Adrenal gland (tissue), 12 donors: ENCODE data around the gene PROK2. TPM values are rescaled to one million over a fixed set of nuclear protein-coding genes. Genes with fewer than 3 reads are reported as not detected.

Experiments used
- DNase-seq, 7 donors: peaks; one replicate each; pipeline ENCODE4 v3.0.0-alpha.2; 2019 to 2020
- H3K27ac ChIP-seq, 5 donors: fragments of 200-600 bp; sonication (generic) in 4 of 5; 1 replicate in 3 of 5; 2 replicates in 2 of 5; pipeline versions ENCODE4 v1.5.1 to v1.8.0; 2016 to 2020; ENCODE audit warnings: mild to moderate bottlenecking in 1 of 5
- H3K27me3 ChIP-seq: fragments of 200-600 bp; 2 replicates; pipeline ENCODE4 v1.8.0; 2021
- H3K36me3 ChIP-seq, 2 donors: fragments of 200-600 bp; replicated peaks in 1 of 2; 1 replicate in 1 of 2; 2 replicates in 1 of 2; pipeline versions ENCODE4 v1.5.1 to v1.8.0; 2018 to 2022
- H3K4me1 ChIP-seq, 2 donors: fragments of 200-600 bp; replicated peaks in 1 of 2; 1 replicate in 1 of 2; 2 replicates in 1 of 2; pipeline versions ENCODE4 v1.5.1 to v1.8.0; 2018 to 2021
- H3K4me3 ChIP-seq, 4 donors: fragments of 200-600 bp; sonication (generic) in 3 of 4; one replicate each; pipeline ENCODE4 v1.5.1; 2016 to 2018
- H3K9me3 ChIP-seq, 3 donors: fragments of 200-600 bp; sonication (generic) in 1 of 3; replicated peaks in 1 of 3; 1 replicate in 2 of 3; 2 replicates in 1 of 3; pipeline versions ENCODE4 v1.5.1 to v1.8.0; 2016 to 2021
- POLR2A ChIP-seq, 2 donors: fragments of 450-650 bp; IDR thresholded peaks; one replicate each; pipeline ENCODE4 v1.6.1; 2017; ENCODE audit warnings: antibody characterized with exemption in 2 of 2, mild to moderate bottlenecking in 2 of 2, moderate library complexity in 1 of 2
- WGBS, 4 donors: extraction: QIAGEN DNeasy Blood & Tissue Kit in 2 of 4; methylation state at CpG; one replicate each; pipeline versions ENCODE4 v1.1.5 to v1.1.7; 2013 to 2017; 5-methylcytosine and 5-hydroxymethylcytosine counted together
- intact Hi-C, 2 donors: fragments of 100-400 bp; cut with DNase I; formaldehyde crosslinking; loops; one replicate each; pipeline versions ENCODE4 v1.14.1 to v1.15.0; 2022 to 2023
- polyA plus RNA-seq, 3 donors: library from polyadenylated mRNA; stranded (reverse); fragments of 200-250 nt in 2 of 3; fragments of 350-450 nt in 1 of 3; fragmentation: Illumina TruSeq in 1 of 3; extraction: RNeasy Lipid Tissue Mini Kit (QIAGEN cat#74804) in 1 of 3; gene quantifications; one replicate each; pipeline ENCODE4 v1.2.3, GENCODE V29; 2013 to 2014
- total RNA-seq, 9 donors: library from RNA; depleted of rRNA in 4 of 9; stranded (reverse); fragments of >200 nt in 4 of 9; fragments of 120-200 nt in 1 of 9; fragmentation: NEBNext Ultra II Directional in 1 of 9; extraction: Animal tissue kit (Norgen Biotek cat#: 25700) in 1 of 9; gene quantifications; one replicate each; pipeline versions ENCODE4 v1.1.0 to v1.2.4, GENCODE V29; 2013 to 2023
- TF ChIP-seq, protein P1 (sequence below), 6 experiments: fragments of 450-650 bp in 4 of 6; fragments of 200-600 bp in 2 of 6; sonication (generic) in 1 of 6; IDR thresholded peaks; 1 replicate in 5 of 6; 2 replicates in 1 of 6; pipeline versions ENCODE4 v1.5.1 to v1.8.0; 2016 to 2021; ENCODE audit warnings: antibody characterized with exemption in 6 of 6, mild to moderate bottlenecking in 2 of 6, moderate library complexity in 1 of 6
- donor health status: healthy with polysubstance abuse.
- donor health status: Bipolar disorder and iron deficiency.
- donor health status: DM: yes; HTN: yes; CAD: no.
- donor health status: DM: no; HTN: no; CAD: no.
- donor health status: DM: no; HTN: no; CAD: no.
- donor health status: DM: yes; HTN: yes; CAD: no.

PROK2 gene
- total and polyA plus RNA-seq, 12 donors, result 0.06 to 0.29 (median 0.18) TPM; not detected in 7

DNA sequence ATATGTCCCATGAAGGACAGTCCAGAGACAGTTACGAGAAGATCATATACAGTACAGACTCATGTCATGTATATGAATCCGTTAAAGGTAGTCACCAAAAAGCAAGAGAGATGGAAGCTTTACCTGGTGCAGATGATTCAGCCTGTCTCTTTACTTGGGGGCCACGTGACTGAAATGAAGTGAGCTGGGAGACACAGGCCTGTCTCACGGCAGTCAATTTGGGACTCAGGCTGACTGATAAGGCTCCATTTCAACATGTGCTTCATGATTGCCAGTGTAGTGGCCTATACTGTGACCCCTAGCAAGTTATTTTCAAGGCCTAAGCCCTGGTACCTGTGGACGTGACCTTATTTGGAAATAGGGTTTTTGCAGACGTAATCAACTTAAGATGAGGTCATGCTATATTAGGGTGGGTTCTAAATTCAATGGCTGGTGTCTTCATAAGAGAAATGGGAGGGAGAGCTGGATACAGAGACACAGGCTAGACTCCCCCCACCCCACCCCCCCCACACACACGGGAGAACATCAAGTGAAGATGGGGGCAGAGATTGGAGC is 3.0 kb upstream of the PROK2 start:
- Histone ChIP-seq H3K27ac (no peak overlapping the region), H3K9me3 (no peaks in the 10 kb centered on the region), H3K36me3 (no peaks in the 10 kb centered on the region), H3K4me1 (peaks cover 3 to 11% of the 10 kb centered on the region in 2 donors), H3K27me3 (peaks cover 21% of the 10 kb centered on the region), H3K4me3 (no peak overlapping the region)
- intact Hi-C loops, result no loop called here
- DNase-seq, result no peak
- no peak for TF ChIP-seq POLR2A (IDR thresholded peaks at IDR 0.05)
- TF ChIP-seq, protein P1, sequence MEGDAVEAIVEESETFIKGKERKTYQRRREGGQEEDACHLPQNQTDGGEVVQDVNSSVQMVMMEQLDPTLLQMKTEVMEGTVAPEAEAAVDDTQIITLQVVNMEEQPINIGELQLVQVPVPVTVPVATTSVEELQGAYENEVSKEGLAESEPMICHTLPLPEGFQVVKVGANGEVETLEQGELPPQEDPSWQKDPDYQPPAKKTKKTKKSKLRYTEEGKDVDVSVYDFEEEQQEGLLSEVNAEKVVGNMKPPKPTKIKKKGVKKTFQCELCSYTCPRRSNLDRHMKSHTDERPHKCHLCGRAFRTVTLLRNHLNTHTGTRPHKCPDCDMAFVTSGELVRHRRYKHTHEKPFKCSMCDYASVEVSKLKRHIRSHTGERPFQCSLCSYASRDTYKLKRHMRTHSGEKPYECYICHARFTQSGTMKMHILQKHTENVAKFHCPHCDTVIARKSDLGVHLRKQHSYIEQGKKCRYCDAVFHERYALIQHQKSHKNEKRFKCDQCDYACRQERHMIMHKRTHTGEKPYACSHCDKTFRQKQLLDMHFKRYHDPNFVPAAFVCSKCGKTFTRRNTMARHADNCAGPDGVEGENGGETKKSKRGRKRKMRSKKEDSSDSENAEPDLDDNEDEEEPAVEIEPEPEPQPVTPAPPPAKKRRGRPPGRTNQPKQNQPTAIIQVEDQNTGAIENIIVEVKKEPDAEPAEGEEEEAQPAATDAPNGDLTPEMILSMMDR (IDR thresholded peaks at IDR 0.05), result no peak
- WGBS, 4 donors, result 90 to 95% (median 92%) methylated on average over 7 of the region's 7 CpGs

DNA sequence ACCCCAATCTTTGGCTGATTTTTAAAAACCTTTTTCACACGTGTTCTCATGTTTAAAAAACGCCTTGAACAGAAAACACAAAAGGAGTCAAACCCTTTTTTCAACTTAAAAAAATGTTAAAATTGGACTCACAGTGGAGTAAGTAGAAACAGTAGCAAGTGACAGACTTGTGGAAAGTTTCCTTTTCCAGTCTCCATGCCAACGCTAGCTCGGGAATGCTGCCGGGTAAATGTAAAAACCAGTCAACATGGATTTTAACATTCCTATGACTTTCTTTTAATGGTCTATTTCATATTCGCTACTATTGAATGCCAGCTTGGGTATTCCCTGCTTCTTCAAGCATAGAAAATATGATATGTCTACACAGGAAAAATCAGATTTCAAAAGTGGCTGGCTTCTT is 1.6 kb upstream of the PROK2 start:
- TF ChIP-seq, protein P1 (IDR thresholded peaks at IDR 0.05), result no peak
- no peak for TF ChIP-seq POLR2A (IDR thresholded peaks at IDR 0.05)
- Histone ChIP-seq H3K27ac (no peak overlapping the region), H3K9me3 (no peaks in the 10 kb centered on the region), H3K4me1 (peaks cover 3 to 11% of the 10 kb centered on the region in 2 donors), H3K36me3 (no peaks in the 10 kb centered on the region), H3K27me3 (peaks cover 35% of the 10 kb centered on the region), H3K4me3 (no peak overlapping the region)
- 67 to 77% (median 74%) methylated on average over 6 of the region's 6 CpGs for WGBS, 4 donors
- intact Hi-C loops, result no loop called here
- no peak for DNase-seq

DNA sequence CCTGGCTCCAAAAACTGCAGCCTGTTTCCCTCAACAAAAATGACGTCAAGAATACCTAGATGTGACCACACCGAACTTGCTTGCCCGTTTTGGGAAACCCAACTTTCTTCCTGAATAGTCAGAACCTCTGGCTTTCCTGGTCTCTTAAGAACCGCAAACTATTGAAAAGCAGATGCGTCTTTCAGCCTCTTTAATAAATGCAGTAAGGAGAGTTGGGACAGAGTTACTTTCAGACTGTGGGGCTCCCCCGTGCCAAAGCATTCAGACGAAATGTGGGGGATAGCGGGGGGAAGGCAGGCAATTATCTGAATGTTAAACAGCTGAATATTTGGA is 1.2 kb upstream of the PROK2 start:
- H3K36me3 ChIP-seq, result no peaks in the 10 kb centered on the region
- DNase-seq, result no peak
- no peak overlapping the region for H3K27ac ChIP-seq
- peaks cover 39% of the 10 kb centered on the region for H3K27me3 ChIP-seq
- TF ChIP-seq, protein P1 (IDR thresholded peaks at IDR 0.05), result no peak
- no peak for TF ChIP-seq POLR2A (IDR thresholded peaks at IDR 0.05)
- intact Hi-C loops, result no loop called here
- H3K4me1 ChIP-seq, result peaks cover 3 to 11% of the 10 kb centered on the region in 2 donors
- H3K9me3 ChIP-seq, result no peaks in the 10 kb centered on the region
- H3K4me3 ChIP-seq, result no peak overlapping the region
- 42 to 54% (median 52%) methylated on average over 8 of the region's 8 CpGs for WGBS, 4 donors

DNA sequence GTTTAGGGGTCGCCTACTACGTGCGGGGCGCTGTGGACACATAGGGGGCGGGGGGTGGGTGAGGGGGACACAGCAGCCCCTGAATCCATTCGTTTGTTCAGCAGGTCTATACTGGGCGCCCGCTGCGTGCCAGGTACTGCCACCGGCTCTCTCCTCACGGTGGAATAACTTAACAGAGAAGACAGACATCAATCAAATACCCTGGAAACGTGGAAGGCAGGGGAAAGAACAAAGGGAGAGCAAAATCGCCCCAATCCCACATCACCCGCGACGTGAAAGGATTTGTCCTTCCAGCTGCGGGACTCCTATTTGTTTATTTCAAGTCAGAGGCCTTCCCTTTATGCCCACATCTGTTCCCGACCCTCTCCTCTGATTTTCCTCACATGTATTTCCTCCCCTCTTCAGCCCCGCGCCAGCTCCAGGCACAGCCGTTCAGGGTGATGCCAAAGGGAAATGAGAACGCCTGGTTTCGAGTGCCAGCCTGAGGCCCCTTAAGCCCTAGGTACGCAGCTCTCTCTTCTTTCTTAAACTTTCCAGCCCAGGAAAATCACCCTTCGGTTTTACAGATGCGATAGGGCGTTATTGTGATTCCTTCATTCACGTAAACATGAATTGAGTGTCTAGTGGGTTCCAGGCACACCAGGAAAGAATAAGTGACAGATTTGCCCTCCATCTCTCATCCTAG is 726 bp upstream of the PROK2 start:
- TF ChIP-seq POLR2A (IDR thresholded peaks at IDR 0.05), result no peak
- TF ChIP-seq, protein P1 (IDR thresholded peaks at IDR 0.05), result no peak
- Histone ChIP-seq H3K27me3 (peaks cover 43% of the 10 kb centered on the region), H3K36me3 (no peaks in the 10 kb centered on the region), H3K27ac (no peak overlapping the region), H3K4me3 (peak overlapping the region in 1 of 4 donors; percentile 40), H3K4me1 (peaks cover 3 to 11% of the 10 kb centered on the region in 2 donors), H3K9me3 (no peaks in the 10 kb centered on the region)
- no peak for DNase-seq
- intact Hi-C loops, result no loop called here
- WGBS, 4 donors, result 17 to 21% (median 18%) methylated on average over 26 to 28 of the region's 28 CpGs
